GM04504 (cell line): Measurements from ENCODE around the gene DHX8.
A peak's percentile ranks its signal among the peaks of the same experiment; 100 is the strongest.

ENCODE experiments used
- DNase-seq: peaks from one replicate; pipeline ENCODE4 v3.0.0-alpha.2; 2012; ENCODE audit warnings: low read depth

DHX8 gene

GRCh38 chr17:43526886-43527648 is 43.3 kb downstream of the DHX8 start:
- no peak for DNase-seq

- no peak for DNase-seq
Measured at GRCh38 chr17:43528319-43528987, 44.7 kb downstream of the DHX8 start.

DNA sequence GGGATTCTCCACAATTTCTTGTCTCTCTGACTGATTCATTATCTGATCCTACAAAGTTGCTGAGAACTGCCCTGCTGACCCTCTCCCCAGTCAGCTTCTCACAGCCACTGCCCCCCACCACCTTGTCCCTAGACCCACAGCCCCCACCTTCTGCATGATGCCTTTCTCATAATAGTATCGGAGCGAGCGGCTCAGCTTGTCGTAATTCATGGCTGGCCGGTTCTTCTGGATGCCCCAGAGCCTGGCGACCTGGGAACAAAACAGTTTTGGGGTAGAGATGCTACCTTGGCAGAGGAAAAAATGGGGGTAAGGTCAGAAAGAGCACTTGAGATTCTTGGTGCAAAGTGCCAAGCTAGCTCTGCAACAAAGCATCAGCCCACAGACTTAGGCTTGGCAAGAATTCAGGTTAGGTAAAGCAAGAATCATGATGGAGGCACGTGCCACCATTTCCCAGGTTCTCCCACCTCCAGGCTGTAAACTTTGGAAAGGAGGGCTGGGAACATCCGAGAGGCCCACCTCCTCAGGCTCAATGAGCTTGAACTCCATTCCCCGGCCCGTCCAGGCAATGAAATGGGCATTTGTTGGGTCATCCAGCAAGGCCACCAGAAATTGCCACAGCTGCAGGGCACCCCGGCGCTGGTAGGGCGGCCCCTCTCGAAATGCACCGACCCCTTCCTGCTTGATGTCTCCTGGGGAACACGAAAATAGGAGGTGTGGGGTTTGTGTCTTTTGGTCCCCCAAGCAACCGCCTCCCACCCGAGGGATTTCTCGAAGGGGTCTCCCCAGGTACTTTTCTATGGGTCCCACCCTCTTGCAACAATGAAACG is 45.4 kb downstream of the DHX8 start:
- DNase-seq: no peak

GRCh38 chr17:43529947-43530287 is 46.1 kb downstream of the DHX8 start:
- no peak for DNase-seq

DNA sequence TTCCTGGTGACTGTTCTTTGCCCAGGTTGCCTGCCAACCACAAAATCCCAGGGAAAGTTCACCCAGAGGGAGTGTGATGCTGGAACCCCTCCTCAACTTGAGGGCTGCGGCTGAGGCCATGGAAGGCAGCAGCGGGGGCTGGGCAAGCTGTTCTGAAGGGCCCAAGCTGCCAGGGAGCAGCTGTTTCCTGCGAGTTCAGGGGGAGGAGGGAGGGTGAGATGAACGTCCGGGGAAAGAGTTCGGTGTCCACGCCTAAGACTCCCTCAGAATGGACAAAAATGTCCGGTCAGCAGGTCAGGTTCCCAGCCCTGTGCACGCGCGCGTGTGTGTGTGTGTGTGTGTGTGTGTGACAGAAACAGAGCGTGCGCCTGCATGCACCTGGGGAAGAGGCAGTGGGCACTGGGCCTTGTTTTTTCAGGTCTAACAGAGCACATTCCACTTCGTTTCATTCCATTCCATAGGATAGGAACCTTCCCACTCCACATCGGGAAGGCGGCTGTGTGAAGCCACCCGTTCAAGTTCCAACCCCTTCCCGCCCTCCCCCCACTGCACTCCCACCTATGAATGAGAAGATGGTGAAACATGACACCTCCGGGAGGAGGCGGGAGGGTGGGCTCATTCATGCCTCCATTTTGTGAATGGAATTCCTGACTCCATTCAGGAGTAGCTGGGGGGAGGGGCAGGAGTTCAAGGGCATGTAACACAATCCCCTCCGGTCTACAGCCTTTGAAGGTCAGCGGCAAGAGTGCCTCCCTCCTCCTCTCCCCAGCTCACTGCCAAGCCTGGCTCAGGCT is 46.7 kb downstream of the DHX8 start:
- no peak for DNase-seq

DNA sequence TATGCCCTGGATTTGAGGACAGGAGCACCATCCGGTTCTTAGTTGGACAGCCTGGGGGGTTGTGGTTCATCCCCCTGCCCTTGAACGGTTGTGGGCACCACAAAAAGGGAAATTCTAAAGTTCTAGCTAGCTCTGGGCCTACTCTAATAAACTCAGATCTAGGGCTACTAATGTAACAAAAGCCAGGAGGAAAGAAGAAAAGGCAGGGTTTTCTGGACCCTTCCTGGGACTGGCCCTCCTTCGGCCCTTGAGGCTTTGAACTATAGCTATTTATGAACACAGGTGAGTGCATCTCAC is 47.3 kb downstream of the DHX8 start:
- no peak for DNase-seq

- no peak for DNase-seq
Measured at GRCh38 chr17:43531955-43532354, 48.2 kb downstream of the DHX8 start.

GRCh38 chr17:43532581-43532980 is 48.8 kb downstream of the DHX8 start:
- no peak for DNase-seq

DNA sequence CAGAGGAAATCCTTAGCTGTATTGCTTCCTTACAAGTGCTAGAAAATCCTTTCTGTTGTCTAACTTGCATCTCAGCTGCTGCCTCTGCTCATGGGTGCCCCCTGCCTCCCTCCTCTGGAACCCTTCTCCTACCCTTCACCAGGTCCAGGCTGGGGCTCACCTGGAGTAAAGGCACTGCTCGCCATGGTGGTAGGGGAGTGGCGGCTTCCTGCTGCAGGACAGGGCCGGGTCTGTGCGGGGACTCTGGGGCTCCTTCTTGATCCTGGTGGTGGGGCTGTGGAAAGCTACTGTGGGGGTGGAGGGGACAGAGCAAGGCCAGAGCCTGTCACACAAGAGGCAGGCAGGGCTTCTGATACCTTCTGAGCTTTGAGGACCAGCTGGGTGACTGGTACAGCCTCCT is 49.9 kb downstream of the DHX8 start:
- DNase-seq: no peak

GRCh38 chr17:43534909-43535308 is 51.1 kb downstream of the DHX8 start:
- no peak for DNase-seq

DNA sequence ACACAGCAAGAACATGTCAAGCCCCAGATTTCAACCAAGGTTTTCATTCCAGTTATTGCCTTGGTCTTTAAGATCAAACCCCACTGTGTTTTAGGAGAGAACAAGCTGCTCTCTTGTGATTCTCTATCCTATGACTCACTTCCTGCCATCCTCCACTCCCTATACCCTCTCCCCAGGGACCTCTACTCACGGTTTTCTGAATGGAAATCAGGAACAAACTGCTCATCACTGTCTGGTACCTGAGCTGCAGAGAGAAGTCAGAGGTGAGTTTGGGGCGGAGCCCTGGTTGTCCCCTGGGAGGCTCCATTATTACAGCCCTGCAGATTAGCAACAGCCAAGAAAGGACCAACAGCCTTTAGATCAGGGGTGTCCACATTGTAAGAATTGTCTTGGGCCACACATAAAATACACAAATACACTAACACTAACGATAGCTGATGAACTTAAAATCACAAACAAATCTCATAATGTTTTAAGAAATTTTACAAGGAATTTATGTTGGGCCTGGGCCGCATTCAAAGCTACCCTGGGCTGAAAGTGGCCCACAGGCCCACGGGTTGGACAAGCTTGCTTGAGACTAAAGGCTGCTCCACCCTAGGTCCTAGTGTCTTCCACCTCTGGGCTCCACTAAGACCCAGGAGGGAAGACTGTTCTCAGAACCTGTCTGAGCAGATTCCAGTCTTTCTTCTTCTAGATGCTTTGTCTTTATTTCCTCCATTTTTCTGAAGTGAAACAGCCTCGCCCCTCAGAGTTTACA is 52.6 kb downstream of the DHX8 start:
- DNase-seq: no peak

- no peak for DNase-seq
Measured at GRCh38 chr17:43540821-43541674, 57.3 kb downstream of the DHX8 start.

GRCh38 chr17:43542859-43543258 is 59.1 kb downstream of the DHX8 start:
- no peak for DNase-seq

DNA sequence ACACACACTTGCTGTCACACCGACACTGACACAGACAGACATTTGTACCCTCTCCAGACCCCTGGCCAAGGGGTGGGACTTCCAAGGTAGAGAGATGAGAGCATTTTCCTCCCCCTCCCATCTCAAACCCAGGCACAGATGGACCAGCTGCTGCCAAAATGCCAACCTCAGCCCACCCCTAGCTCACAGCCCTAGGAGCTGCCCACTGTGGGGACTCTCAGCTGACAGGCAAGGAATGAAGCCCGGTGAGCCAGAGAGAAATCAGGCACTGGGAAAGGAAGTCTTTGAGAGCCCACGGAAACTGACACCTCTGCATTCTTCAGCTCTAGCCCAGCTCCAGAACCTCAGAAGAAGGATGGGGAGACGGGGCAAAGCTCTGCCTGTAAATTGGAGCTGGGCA is 59.5 kb downstream of the DHX8 start:
- no peak for DNase-seq

- DNase-seq: no peak
Measured at GRCh38 chr17:43543771-43544575, 60.2 kb downstream of the DHX8 start.

- no peak for DNase-seq
Measured at GRCh38 chr17:43545383-43545632, 61.5 kb downstream of the DHX8 start.

GRCh38 chr17:43546319-43547188 is 62.8 kb downstream of the DHX8 start, which contains the start of gene ETV4:
TSS of gene ETV4 (minus strand) at chr17:43546340. CDS start at chr17:43545617, 723 bp downstream.
- DNase-seq: peak; percentile 76

GRCh38 chr17:43547189-43547550 is 63.4 kb downstream of the DHX8 start:
- DNase-seq: no peak

GRCh38 chr17:43547659-43548256 is 64.0 kb downstream of the DHX8 start:
- no peak for DNase-seq
